ENCODE results near the gene PGBD5. TPM values are rescaled to one million over a fixed set of nuclear protein-coding genes. Genes with fewer than 3 reads are reported as not detected.

Gene PGBD5
- polyA plus RNA-seq, 1 donor (not counting 4 experiments of a cell fraction or from before 2014, with no cell fraction given) = 0.28 TPM

DNA sequence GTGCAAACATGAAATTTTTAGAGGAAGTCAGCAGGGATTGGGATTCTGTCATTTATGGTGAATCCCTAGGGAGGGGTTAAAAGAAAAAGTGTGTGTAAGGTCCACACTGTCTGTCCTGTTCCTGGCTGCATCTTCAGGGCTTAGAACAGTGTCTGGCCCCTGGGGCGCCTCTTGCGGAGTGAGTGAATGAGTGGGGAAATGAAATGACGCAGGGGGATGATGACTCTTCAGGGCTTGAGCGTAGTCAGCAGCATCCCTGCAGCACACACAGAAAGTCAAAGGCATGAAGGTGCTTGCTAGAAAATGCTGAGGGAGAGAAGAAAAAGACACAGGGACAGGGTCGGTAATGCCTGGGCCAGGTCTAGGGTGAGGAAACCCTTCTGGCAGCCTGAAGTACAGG is 57.8 kb downstream of the PGBD5 start:
- TF ChIP-seq, protein P1, sequence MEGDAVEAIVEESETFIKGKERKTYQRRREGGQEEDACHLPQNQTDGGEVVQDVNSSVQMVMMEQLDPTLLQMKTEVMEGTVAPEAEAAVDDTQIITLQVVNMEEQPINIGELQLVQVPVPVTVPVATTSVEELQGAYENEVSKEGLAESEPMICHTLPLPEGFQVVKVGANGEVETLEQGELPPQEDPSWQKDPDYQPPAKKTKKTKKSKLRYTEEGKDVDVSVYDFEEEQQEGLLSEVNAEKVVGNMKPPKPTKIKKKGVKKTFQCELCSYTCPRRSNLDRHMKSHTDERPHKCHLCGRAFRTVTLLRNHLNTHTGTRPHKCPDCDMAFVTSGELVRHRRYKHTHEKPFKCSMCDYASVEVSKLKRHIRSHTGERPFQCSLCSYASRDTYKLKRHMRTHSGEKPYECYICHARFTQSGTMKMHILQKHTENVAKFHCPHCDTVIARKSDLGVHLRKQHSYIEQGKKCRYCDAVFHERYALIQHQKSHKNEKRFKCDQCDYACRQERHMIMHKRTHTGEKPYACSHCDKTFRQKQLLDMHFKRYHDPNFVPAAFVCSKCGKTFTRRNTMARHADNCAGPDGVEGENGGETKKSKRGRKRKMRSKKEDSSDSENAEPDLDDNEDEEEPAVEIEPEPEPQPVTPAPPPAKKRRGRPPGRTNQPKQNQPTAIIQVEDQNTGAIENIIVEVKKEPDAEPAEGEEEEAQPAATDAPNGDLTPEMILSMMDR (optimal IDR thresholded peaks at IDR 0.05 in 1 of 3, IDR thresholded peaks at IDR 0.05 in 1 of 3, conservative IDR thresholded peaks at IDR 0.05 in 1 of 3; ENCODE audit: extremely low read depth in 1 of 3, insufficient read depth in 2 of 3, low read length in 3 of 3) = no peak
- TF ChIP-seq EZH2 (IDR thresholded peaks at IDR 0.05; ENCODE audit: low read length) = no peak
- no peaks in the 10 kb centered on the region for H3K9me1 ChIP-seq (ENCODE audit: control insufficient read depth, extremely low read depth, insufficient read depth, low read length)
- no peak overlapping the region for H3K9ac ChIP-seq (ENCODE audit: control insufficient read depth, extremely low read depth, insufficient read depth, low read length)
- no peak overlapping the region for H2AFZ ChIP-seq (ENCODE audit: control insufficient read depth, low read length)
- H3K4me2 ChIP-seq (ENCODE audit: control insufficient read depth, extremely low read depth, insufficient read depth, low read depth, low read length) = no peak overlapping the region
- dilution Hi-C loops (cut with MboI; ENCODE audit: extremely low pct_ligation_motif_present, low sequenced_read_pairs) = no loop called here
- no peaks in the 10 kb centered on the region for H3K36me3 ChIP-seq (ENCODE audit: control insufficient read depth in 2 of 2, extremely low read depth in 1 of 2, insufficient read depth in 2 of 2, low read length in 2 of 2)
- no peak overlapping the region for H3K27ac ChIP-seq (ENCODE audit: control insufficient read depth, insufficient read depth, low read length)
- no peak for DNase-seq (ENCODE audit: low read depth, low spot score)
- H3K4me1 ChIP-seq (ENCODE audit: control insufficient read depth, extremely low read depth, insufficient read depth, low read length) = no peaks in the 10 kb centered on the region
- H3K79me2 ChIP-seq (ENCODE audit: control insufficient read depth, insufficient read depth, low read length) = no peaks in the 10 kb centered on the region
- FAIRE-seq = no peak
- H3K27me3 ChIP-seq (ENCODE audit: control insufficient read depth, extremely low read depth, insufficient read depth, low read length) = peaks cover 27% of the 10 kb centered on the region
- no peak overlapping the region for H3K4me3 ChIP-seq (ENCODE audit: control insufficient read depth in 2 of 3, extremely low read depth in 1 of 3, insufficient read depth in 2 of 3, low read depth in 1 of 3, low read length in 3 of 3)
- H3K9me3 ChIP-seq (ENCODE audit: control insufficient read depth, low read depth, low read length) = no peaks in the 10 kb centered on the region
- H4K20me1 ChIP-seq (ENCODE audit: control insufficient read depth, extremely low read depth, insufficient read depth, low read length) = no peaks in the 10 kb centered on the region

DNA sequence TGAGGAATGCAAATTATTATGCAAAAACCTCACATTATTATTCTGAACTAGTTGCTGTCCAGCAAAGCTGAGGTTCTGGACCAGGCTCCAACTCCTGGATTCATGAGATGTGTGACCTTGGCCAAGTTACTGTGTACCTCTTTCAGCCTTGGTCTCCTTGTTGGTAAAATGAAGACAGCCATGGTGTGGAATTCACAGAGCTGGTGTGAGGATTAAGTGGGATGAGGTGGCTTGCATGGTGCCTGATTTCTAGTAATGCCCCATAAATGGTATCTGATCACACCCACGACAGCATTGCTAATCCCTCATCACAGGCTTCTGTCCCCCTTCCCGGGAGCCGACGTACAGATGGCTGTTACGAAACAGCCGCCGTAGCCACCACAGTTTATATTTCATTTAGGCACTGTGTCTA is 59.6 kb downstream of the PGBD5 start:
- H3K9me3 ChIP-seq (ENCODE audit: control insufficient read depth, low read depth, low read length) = no peaks in the 10 kb centered on the region
- dilution Hi-C loops (cut with MboI; ENCODE audit: extremely low pct_ligation_motif_present, low sequenced_read_pairs) = no loop called here
- H3K9me1 ChIP-seq (ENCODE audit: control insufficient read depth, extremely low read depth, insufficient read depth, low read length) = no peaks in the 10 kb centered on the region
- DNase-seq (ENCODE audit: low read depth, low spot score) = no peak
- peaks cover 20% of the 10 kb centered on the region for H3K27me3 ChIP-seq (ENCODE audit: control insufficient read depth, extremely low read depth, insufficient read depth, low read length)
- FAIRE-seq = no peak
- no peak overlapping the region for H3K27ac ChIP-seq (ENCODE audit: control insufficient read depth, insufficient read depth, low read length)
- no peak overlapping the region for H2AFZ ChIP-seq (ENCODE audit: control insufficient read depth, low read length)
- H3K4me2 ChIP-seq (ENCODE audit: control insufficient read depth, extremely low read depth, insufficient read depth, low read depth, low read length) = no peak overlapping the region
- H3K9ac ChIP-seq (ENCODE audit: control insufficient read depth, extremely low read depth, insufficient read depth, low read length) = no peak overlapping the region
- no peaks in the 10 kb centered on the region for H3K36me3 ChIP-seq (ENCODE audit: control insufficient read depth in 2 of 2, extremely low read depth in 1 of 2, insufficient read depth in 2 of 2, low read length in 2 of 2)
- TF ChIP-seq EZH2 (IDR thresholded peaks at IDR 0.05; ENCODE audit: low read length) = no peak
- TF ChIP-seq, protein P1 (optimal IDR thresholded peaks at IDR 0.05 in 1 of 3, IDR thresholded peaks at IDR 0.05 in 1 of 3, conservative IDR thresholded peaks at IDR 0.05 in 1 of 3; ENCODE audit: extremely low read depth in 1 of 3, insufficient read depth in 2 of 3, low read length in 3 of 3) = no peak
- no peaks in the 10 kb centered on the region for H4K20me1 ChIP-seq (ENCODE audit: control insufficient read depth, extremely low read depth, insufficient read depth, low read length)
- no peak overlapping the region for H3K4me3 ChIP-seq (ENCODE audit: control insufficient read depth in 2 of 3, extremely low read depth in 1 of 3, insufficient read depth in 2 of 3, low read depth in 1 of 3, low read length in 3 of 3)
- H3K79me2 ChIP-seq (ENCODE audit: control insufficient read depth, insufficient read depth, low read length) = no peaks in the 10 kb centered on the region
- H3K4me1 ChIP-seq (ENCODE audit: control insufficient read depth, extremely low read depth, insufficient read depth, low read length) = no peaks in the 10 kb centered on the region

All from keratinocyte (primary cell).